IMR-90 (cell line): ENCODE measurements around the gene LIMS1.

Experiments
- CEBPB ChIP-seq: IDR thresholded peaks from 2 replicates; pipeline ENCODE4 v1.6.1; 2012; ENCODE audit warnings: low read depth, low read length, improper control_type of control experiment
- NFE2L2 ChIP-seq: fragments of 150-350 bp; IDR thresholded peaks from 2 replicates; pipeline ENCODE4 v1.6.1; 2016; ENCODE audit warnings: low read depth, mild to moderate bottlenecking, low read length
- TF ChIP-seq, protein P1 (sequence below): conservative IDR thresholded peaks from 2 replicates; pipeline ENCODE4 v1.5.1; 2012; ENCODE audit warnings: mild to moderate bottlenecking, low read depth, low read length, improper control_type of control experiment

DNA sequence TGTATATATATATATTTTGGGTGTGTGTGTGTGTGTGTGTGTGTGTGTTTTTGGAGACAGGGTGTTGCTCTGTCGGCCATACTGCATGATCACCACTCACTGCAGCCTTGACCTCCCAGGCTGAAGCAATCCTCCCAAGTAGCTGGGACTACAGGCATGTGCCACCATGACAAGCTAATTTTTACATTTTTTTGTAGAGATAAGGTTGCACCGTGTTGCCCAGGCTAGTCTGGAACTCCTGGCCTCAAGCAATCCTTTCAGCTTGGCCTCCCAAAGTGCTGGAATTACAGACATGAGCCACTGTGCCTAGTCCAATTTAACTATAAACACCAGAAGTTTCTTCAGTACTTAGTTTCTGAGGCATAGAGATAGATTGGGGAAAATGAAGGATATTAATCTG is 18.3 kb downstream of the LIMS1 start:
- TF ChIP-seq NFE2L2 (no peak), CEBPB (no peak)
- TF ChIP-seq, protein P1, sequence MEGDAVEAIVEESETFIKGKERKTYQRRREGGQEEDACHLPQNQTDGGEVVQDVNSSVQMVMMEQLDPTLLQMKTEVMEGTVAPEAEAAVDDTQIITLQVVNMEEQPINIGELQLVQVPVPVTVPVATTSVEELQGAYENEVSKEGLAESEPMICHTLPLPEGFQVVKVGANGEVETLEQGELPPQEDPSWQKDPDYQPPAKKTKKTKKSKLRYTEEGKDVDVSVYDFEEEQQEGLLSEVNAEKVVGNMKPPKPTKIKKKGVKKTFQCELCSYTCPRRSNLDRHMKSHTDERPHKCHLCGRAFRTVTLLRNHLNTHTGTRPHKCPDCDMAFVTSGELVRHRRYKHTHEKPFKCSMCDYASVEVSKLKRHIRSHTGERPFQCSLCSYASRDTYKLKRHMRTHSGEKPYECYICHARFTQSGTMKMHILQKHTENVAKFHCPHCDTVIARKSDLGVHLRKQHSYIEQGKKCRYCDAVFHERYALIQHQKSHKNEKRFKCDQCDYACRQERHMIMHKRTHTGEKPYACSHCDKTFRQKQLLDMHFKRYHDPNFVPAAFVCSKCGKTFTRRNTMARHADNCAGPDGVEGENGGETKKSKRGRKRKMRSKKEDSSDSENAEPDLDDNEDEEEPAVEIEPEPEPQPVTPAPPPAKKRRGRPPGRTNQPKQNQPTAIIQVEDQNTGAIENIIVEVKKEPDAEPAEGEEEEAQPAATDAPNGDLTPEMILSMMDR = no peak
